Vagina (tissue), 2 donors: ENCODE measurements around the gene PTPRN2.

Experiments used
- POLR2A ChIP-seq, 2 donors: fragments of 450-650 bp; IDR thresholded peaks; one replicate each; pipeline ENCODE4 v1.6.1; 2017; ENCODE audit warnings: antibody characterized with exemption in 2 of 2, mild to moderate bottlenecking in 2 of 2, moderate library complexity in 2 of 2
- POLR2AphosphoS5 ChIP-seq, 2 donors: sonication (generic); formaldehyde crosslinking; IDR thresholded peaks; one replicate each; pipeline ENCODE4 v1.9.0; 2017; ENCODE audit warnings: antibody characterized with exemption in 2 of 2, mild to moderate bottlenecking in 2 of 2, low read depth in 1 of 2; ENCODE audit not compliant: insufficient read depth in 1 of 2
- TF ChIP-seq, protein P1 (sequence below), 3 experiments: fragments of 450-650 bp in 2 of 3; fragments of 200-600 bp in 1 of 3; sonication (generic) in 1 of 3; IDR thresholded peaks; one replicate each; pipeline ENCODE4 v1.5.1; 2017 to 2019; ENCODE audit warnings: antibody characterized with exemption in 3 of 3, mild to moderate bottlenecking in 2 of 3, moderate library complexity in 2 of 3

DNA sequence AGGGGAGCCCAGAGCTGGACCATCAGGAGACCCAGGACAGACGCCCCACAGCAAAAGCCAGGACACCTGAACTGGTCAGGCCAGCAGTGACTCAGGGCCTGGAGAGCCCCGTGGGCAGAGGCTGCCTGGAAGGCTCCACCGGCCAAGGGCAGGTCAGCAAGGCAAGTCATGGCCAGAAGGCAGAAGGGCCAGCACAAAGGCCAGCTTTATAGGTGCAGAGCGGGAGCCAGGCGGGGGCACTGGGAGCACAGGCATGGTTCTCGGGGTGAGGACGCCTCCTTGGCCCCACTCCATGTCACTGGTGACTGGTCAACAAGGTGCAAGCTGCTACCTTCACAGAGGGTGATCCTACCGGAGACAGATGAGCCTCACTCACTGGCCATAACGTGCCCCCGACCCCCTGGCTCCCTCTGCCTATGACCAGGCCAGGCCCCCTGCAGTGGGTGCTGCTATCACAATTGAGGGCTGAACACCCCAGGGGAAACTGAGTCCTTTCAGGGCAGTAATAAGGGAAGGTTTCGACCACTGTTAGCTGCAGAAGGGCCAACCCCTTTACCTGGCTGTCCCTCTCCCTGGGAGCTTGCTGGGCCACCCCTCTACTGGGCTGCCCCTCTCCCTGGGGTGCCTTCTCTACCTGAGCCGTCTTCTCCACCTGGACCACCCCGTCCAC is 317.4 kb downstream of the PTPRN2 start:
- TF ChIP-seq, protein P1, sequence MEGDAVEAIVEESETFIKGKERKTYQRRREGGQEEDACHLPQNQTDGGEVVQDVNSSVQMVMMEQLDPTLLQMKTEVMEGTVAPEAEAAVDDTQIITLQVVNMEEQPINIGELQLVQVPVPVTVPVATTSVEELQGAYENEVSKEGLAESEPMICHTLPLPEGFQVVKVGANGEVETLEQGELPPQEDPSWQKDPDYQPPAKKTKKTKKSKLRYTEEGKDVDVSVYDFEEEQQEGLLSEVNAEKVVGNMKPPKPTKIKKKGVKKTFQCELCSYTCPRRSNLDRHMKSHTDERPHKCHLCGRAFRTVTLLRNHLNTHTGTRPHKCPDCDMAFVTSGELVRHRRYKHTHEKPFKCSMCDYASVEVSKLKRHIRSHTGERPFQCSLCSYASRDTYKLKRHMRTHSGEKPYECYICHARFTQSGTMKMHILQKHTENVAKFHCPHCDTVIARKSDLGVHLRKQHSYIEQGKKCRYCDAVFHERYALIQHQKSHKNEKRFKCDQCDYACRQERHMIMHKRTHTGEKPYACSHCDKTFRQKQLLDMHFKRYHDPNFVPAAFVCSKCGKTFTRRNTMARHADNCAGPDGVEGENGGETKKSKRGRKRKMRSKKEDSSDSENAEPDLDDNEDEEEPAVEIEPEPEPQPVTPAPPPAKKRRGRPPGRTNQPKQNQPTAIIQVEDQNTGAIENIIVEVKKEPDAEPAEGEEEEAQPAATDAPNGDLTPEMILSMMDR (IDR thresholded peaks at IDR 0.05) = no peak
- no peak for TF ChIP-seq POLR2A (IDR thresholded peaks at IDR 0.05)
- no peak for TF ChIP-seq POLR2AphosphoS5 (IDR thresholded peaks at IDR 0.05; ENCODE audit: insufficient read depth in 1 of 2, low read depth in 1 of 2)
